NT2/D1 (cell line): ENCODE data around the gene PPP1R1A.

ENCODE experiments used
- DNase-seq: peaks from one replicate; pipeline ENCODE4 v3.0.0-alpha.2; 2011; ENCODE audit warnings: low read depth, low spot score
- H3K27me3 ChIP-seq: 2 replicates; pipeline ENCODE4 v1.6.0; 2011; ENCODE audit warnings: mild to moderate bottlenecking; ENCODE audit not compliant: insufficient read length, insufficient read depth
- H3K36me3 ChIP-seq: 2 replicates; pipeline ENCODE4 v1.6.1; 2011; ENCODE audit warnings: mild to moderate bottlenecking, low read length, mixed read lengths; ENCODE audit not compliant: insufficient read depth, insufficient read length
- H3K4me1 ChIP-seq: 2 replicates; pipeline ENCODE4 v1.5.1; 2011; ENCODE audit not compliant: insufficient read depth, insufficient read length
- H3K4me3 ChIP-seq: 2 replicates; pipeline ENCODE4 v1.5.1; 2011; ENCODE audit warnings: low read depth; ENCODE audit not compliant: insufficient read length
- H3K9ac ChIP-seq: 2 replicates; pipeline ENCODE4 v1.6.0; 2011; ENCODE audit warnings: low read depth; ENCODE audit not compliant: insufficient read length
- H3K9me3 ChIP-seq: 2 replicates; pipeline ENCODE4 v1.5.1; 2011; ENCODE audit warnings: mild to moderate bottlenecking, low read length; ENCODE audit not compliant: insufficient read depth
- SUZ12 ChIP-seq: IDR thresholded peaks from 2 replicates; pipeline ENCODE4 v1.6.1; 2011; ENCODE audit not compliant: insufficient read length, insufficient read depth; ENCODE audit errors: extremely low read depth
- YY1 ChIP-seq: IDR thresholded peaks from 2 replicates; pipeline ENCODE4 v1.6.1; 2011; ENCODE audit not compliant: insufficient read length, insufficient read depth
- ZNF274 ChIP-seq: IDR thresholded peaks from 2 replicates; pipeline ENCODE4 v1.6.1; 2011; ENCODE audit warnings: mild to moderate bottlenecking, low read depth, low read length

PPP1R1A gene

GRCh38 chr12:54555670-54556257 is 32.7 kb downstream of the PPP1R1A start:
- Histone ChIP-seq H3K36me3 (no peaks in the 10 kb centered on the region), H3K27me3 (peaks cover 13% of the 10 kb centered on the region), H3K4me3 (no peak overlapping the region), H3K4me1 (no peaks in the 10 kb centered on the region), H3K9ac (no peak overlapping the region), H3K9me3 (no peaks in the 10 kb centered on the region)
- DNase-seq = no peak
- no peak for TF ChIP-seq SUZ12
- no peak for TF ChIP-seq YY1
- no peak for TF ChIP-seq ZNF274

GRCh38 chr12:54549774-54550451 is 38.5 kb downstream of the PPP1R1A start:
- peak overlapping the region; percentile 79 for H3K4me3 ChIP-seq
- no peaks in the 10 kb centered on the region for H3K36me3 ChIP-seq
- H3K9ac ChIP-seq = peak overlapping the region; percentile 84
- TF ChIP-seq YY1 (no peak), SUZ12 (peak; percentile 79)
- H3K4me1 ChIP-seq = peaks cover 14% of the 10 kb centered on the region
- peaks cover 30% of the 10 kb centered on the region for H3K27me3 ChIP-seq
- DNase-seq = no peak
- no peaks in the 10 kb centered on the region for H3K9me3 ChIP-seq

DNA sequence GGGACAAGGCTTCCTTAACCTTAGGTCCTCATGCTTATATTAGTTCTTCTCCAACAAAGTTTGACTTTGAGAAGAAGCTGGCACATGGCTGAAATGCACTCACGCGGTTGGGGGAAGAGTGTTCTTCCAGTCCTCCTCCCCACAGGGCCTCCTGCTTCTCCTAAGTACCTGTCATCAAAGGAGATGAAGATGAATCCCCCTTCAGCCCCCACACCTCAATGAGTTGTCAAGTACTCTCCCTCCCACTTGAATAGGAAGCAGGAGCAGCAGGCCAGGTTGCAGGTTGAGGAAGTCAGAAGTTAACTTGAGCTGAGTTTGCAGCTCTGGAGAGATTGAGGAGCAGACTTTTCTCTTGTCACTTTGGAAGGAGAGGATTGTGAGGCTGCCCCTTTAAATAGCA is 41.9 kb downstream of the PPP1R1A start:
- H3K9me3 ChIP-seq = no peaks in the 10 kb centered on the region
- no peak overlapping the region for H3K4me3 ChIP-seq
- peaks cover 14% of the 10 kb centered on the region for H3K4me1 ChIP-seq
- no peaks in the 10 kb centered on the region for H3K36me3 ChIP-seq
- DNase-seq = no peak
- H3K27me3 ChIP-seq = peaks cover 28% of the 10 kb centered on the region
- no peak overlapping the region for H3K9ac ChIP-seq
- no peak for TF ChIP-seq ZNF274
- no peak for TF ChIP-seq SUZ12
- no peak for TF ChIP-seq YY1

- DNase-seq = no peak
- H3K4me3 ChIP-seq = no peak overlapping the region
- TF ChIP-seq SUZ12 (no peak), YY1 (no peak), ZNF274 (no peak)
- H3K27me3 ChIP-seq = peaks cover 10% of the 10 kb centered on the region
- H3K9ac ChIP-seq = no peak overlapping the region
- no peaks in the 10 kb centered on the region for H3K36me3 ChIP-seq
- H3K4me1 ChIP-seq = peaks cover 12% of the 10 kb centered on the region
- no peaks in the 10 kb centered on the region for H3K9me3 ChIP-seq
Observed at GRCh38 chr12:54544743-54545142, 43.7 kb downstream of the PPP1R1A start.

DNA sequence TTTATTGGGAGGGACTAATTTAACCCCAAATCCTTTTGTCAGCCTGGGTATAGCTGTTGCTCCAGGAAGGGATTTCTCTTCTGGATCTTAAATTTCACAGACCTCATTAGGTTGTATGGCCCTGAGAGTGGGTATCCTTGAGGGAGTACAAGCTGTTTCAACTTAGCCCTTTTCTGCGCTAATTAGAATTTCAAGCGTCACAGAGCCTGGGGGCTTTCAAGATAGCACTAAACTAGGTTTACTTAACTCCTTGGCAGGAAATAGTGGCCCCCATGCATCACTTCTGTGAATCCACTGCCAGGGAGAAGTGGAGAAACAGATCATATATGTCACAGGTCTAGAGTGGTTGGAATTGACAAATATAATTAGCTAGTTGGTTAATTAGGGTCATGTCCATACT is 44.9 kb downstream of the PPP1R1A start:
- Histone ChIP-seq H3K4me3 (no peak overlapping the region), H3K27me3 (no peaks in the 10 kb centered on the region), H3K36me3 (no peaks in the 10 kb centered on the region), H3K9ac (no peak overlapping the region), H3K4me1 (peaks cover 8% of the 10 kb centered on the region), H3K9me3 (no peaks in the 10 kb centered on the region)
- no peak for TF ChIP-seq SUZ12
- no peak for TF ChIP-seq ZNF274
- TF ChIP-seq YY1 = no peak
- no peak for DNase-seq

GRCh38 chr12:54541751-54542290 is 46.6 kb downstream of the PPP1R1A start:
- no peak overlapping the region for H3K4me3 ChIP-seq
- no peak for TF ChIP-seq ZNF274
- TF ChIP-seq YY1 = no peak
- no peak for TF ChIP-seq SUZ12
- DNase-seq = no peak
- no peaks in the 10 kb centered on the region for H3K36me3 ChIP-seq
- peaks cover 8% of the 10 kb centered on the region for H3K4me1 ChIP-seq
- H3K27me3 ChIP-seq = no peaks in the 10 kb centered on the region
- H3K9ac ChIP-seq = no peak overlapping the region
- H3K9me3 ChIP-seq = no peaks in the 10 kb centered on the region

GRCh38 chr12:54538136-54538700 is 50.2 kb downstream of the PPP1R1A start:
- Histone ChIP-seq H3K9ac (no peak overlapping the region), H3K4me1 (peaks cover 3% of the 10 kb centered on the region), H3K9me3 (no peaks in the 10 kb centered on the region), H3K4me3 (no peak overlapping the region), H3K36me3 (no peaks in the 10 kb centered on the region), H3K27me3 (no peaks in the 10 kb centered on the region)
- TF ChIP-seq SUZ12 (no peak), YY1 (no peak), ZNF274 (no peak)
- no peak for DNase-seq
